H9 (cell line): ENCODE results near the gene COL4A1. TPM values are rescaled to one million over a fixed set of nuclear protein-coding genes. Genes with fewer than 3 reads are reported as not detected.

Experiments used
- DNase-seq: peaks from one replicate; pipeline ENCODE4 v3.0.0-alpha.2; 2017
- H2AFZ ChIP-seq: one replicate; pipeline ENCODE4 v1.6.1; 2013; ENCODE audit warnings: mild to moderate bottlenecking, low read length, control low read depth, moderate library complexity
- H2AK5ac ChIP-seq: 2 replicates; pipeline ENCODE4 v1.6.1; 2013; ENCODE audit warnings: low read length, control low read depth, mixed read lengths; ENCODE audit not compliant: insufficient read length
- H2BK120ac ChIP-seq: one replicate; pipeline ENCODE4 v1.6.1; 2013; ENCODE audit warnings: low read depth, mild to moderate bottlenecking, low read length, control low read depth, inconsistent platforms; ENCODE audit not compliant: poor library complexity, severe bottlenecking
- H2BK12ac ChIP-seq: 2 replicates; pipeline ENCODE4 v1.6.1; 2013; ENCODE audit warnings: low read length, control low read depth, mixed read lengths, low read depth; ENCODE audit not compliant: insufficient read length
- H2BK15ac ChIP-seq: 2 replicates; pipeline ENCODE4 v1.6.1; 2013; ENCODE audit warnings: low read depth, low read length, control low read depth
- H2BK20ac ChIP-seq: one replicate; pipeline ENCODE4 v1.6.1; 2013; ENCODE audit warnings: low read depth, mild to moderate bottlenecking, low read length, control low read depth, inconsistent platforms; ENCODE audit not compliant: poor library complexity, severe bottlenecking
- H2BK5ac ChIP-seq: 2 replicates; pipeline ENCODE4 v1.6.1; 2013; ENCODE audit warnings: low read length, control low read depth, mixed read lengths; ENCODE audit not compliant: insufficient read length
- H3K14ac ChIP-seq: 2 replicates; pipeline ENCODE4 v1.6.1; 2013; ENCODE audit warnings: low read length, control low read depth; ENCODE audit not compliant: insufficient read depth
- H3K18ac ChIP-seq: 2 replicates; pipeline ENCODE4 v1.6.1; 2013; ENCODE audit warnings: low read depth, mild to moderate bottlenecking, mixed read lengths, low read length, control low read depth; ENCODE audit not compliant: insufficient read length
- H3K23ac ChIP-seq: 2 replicates; pipeline ENCODE4 v1.6.1; 2013; ENCODE audit warnings: low read length, control low read depth, mixed read lengths, low read depth; ENCODE audit not compliant: insufficient read length
- H3K23me2 ChIP-seq: 2 replicates; pipeline ENCODE4 v1.6.1; 2013; ENCODE audit warnings: low read depth, mild to moderate bottlenecking, mixed read lengths, low read length, control low read depth; ENCODE audit not compliant: insufficient read length, poor library complexity, severe bottlenecking
- H3K27ac ChIP-seq: 2 replicates; pipeline ENCODE4 v1.5.1; 2013; ENCODE audit warnings: low read length, control low read depth, mixed read lengths, low read depth; ENCODE audit not compliant: insufficient read length
- H3K27me3 ChIP-seq: 2 replicates; pipeline ENCODE4 v1.6.1; 2013; ENCODE audit warnings: low read length, control low read depth, inconsistent platforms; ENCODE audit not compliant: insufficient read depth
- H3K4ac ChIP-seq: 2 replicates; pipeline ENCODE4 v1.6.1; 2013; ENCODE audit warnings: low read depth, mild to moderate bottlenecking, control low read depth, inconsistent platforms, low read length, moderate library complexity
- H3K4me1 ChIP-seq: 2 replicates; pipeline ENCODE4 v1.6.1; 2013; ENCODE audit warnings: low read length, control low read depth, inconsistent platforms; ENCODE audit not compliant: insufficient read depth
- H3K4me2 ChIP-seq: 2 replicates; pipeline ENCODE4 v1.6.1; 2013; ENCODE audit warnings: low read length, control low read depth, mixed read lengths; ENCODE audit not compliant: insufficient read length, insufficient read depth
- H3K56ac ChIP-seq: 2 replicates; pipeline ENCODE4 v1.6.1; 2013; ENCODE audit warnings: low read depth, mild to moderate bottlenecking, mixed read lengths, low read length, control low read depth; ENCODE audit not compliant: insufficient read length
- H3K79me1 ChIP-seq: 2 replicates; pipeline ENCODE4 v1.6.1; 2013; ENCODE audit warnings: low read depth, mild to moderate bottlenecking, moderate library complexity, low read length, control low read depth, inconsistent platforms; ENCODE audit not compliant: insufficient read depth, poor library complexity, severe bottlenecking
- H3K79me2 ChIP-seq: 2 replicates; pipeline ENCODE4 v1.6.1; 2013; ENCODE audit warnings: low read length, control low read depth, inconsistent platforms; ENCODE audit not compliant: insufficient read depth
- H3K9ac ChIP-seq: 2 replicates; pipeline ENCODE4 v1.6.1; 2013; ENCODE audit warnings: low read length, control low read depth, mixed read lengths; ENCODE audit not compliant: insufficient read length; ENCODE audit errors: extremely low read depth
- H3K9me3 ChIP-seq: one replicate; pipeline ENCODE4 v1.6.1; 2013; ENCODE audit warnings: low read depth, low read length, inconsistent platforms; ENCODE audit not compliant: control insufficient read depth
- H3T11ph ChIP-seq: one replicate; pipeline ENCODE4 v1.6.1; 2013; ENCODE audit warnings: mild to moderate bottlenecking, low read length, control low read depth, inconsistent platforms
- H4K20me1 ChIP-seq: one replicate; pipeline ENCODE4 v1.6.1; 2013; ENCODE audit not compliant: control insufficient read depth, insufficient read length, insufficient read depth
- H4K5ac ChIP-seq: 2 replicates; pipeline ENCODE4 v1.6.1; 2013; ENCODE audit warnings: low read depth, mild to moderate bottlenecking, mixed read lengths, low read length, control low read depth; ENCODE audit not compliant: insufficient read length
- H4K8ac ChIP-seq: replicated peaks from 2 replicates; pipeline ENCODE4 v1.6.1; 2013; ENCODE audit warnings: low read length, control low read depth, mixed read lengths, low read depth; ENCODE audit not compliant: insufficient read length
- H4K91ac ChIP-seq: 2 replicates; pipeline ENCODE4 v1.6.1; 2013; ENCODE audit warnings: low read depth, mild to moderate bottlenecking, moderate library complexity, mixed read lengths, low read length, control low read depth; ENCODE audit not compliant: insufficient read length
- H3K27ac Mint-ChIP-seq, 3 experiments: 2 replicates in 2 of 3; 3 replicates in 1 of 3; pipeline ENCODE4 v1.8.0; 2020 to 2021; ENCODE audit warnings: mixed read lengths in 3 of 3, mild to moderate bottlenecking in 1 of 3, moderate library complexity in 1 of 3
- H3K27me3 Mint-ChIP-seq: 2 replicates; pipeline ENCODE4 v1.8.0; 2021; ENCODE audit warnings: low read depth, mild to moderate bottlenecking, moderate library complexity, mixed read lengths
- H3K36me3 Mint-ChIP-seq, 3 experiments: 2 replicates in 2 of 3; 3 replicates in 1 of 3; pipeline ENCODE4 v1.8.0; 2020 to 2021; ENCODE audit warnings: low read depth in 3 of 3, mixed read lengths in 3 of 3; ENCODE audit not compliant: insufficient read depth in 1 of 3
- H3K4me1 Mint-ChIP-seq, 2 experiments: 2 replicates each; pipeline ENCODE4 v1.8.0; 2020; ENCODE audit warnings: mixed read lengths in 2 of 2
- H3K4me3 Mint-ChIP-seq, 2 experiments: 2 replicates in 1 of 2; 3 replicates in 1 of 2; pipeline ENCODE4 v1.8.0; 2020 to 2021; ENCODE audit warnings: mild to moderate bottlenecking in 2 of 2, mixed read lengths in 2 of 2, moderate library complexity in 1 of 2
- H3K9me3 Mint-ChIP-seq, 2 experiments: 2 replicates in 1 of 2; 3 replicates in 1 of 2; pipeline ENCODE4 v1.8.0; 2020; ENCODE audit warnings: mild to moderate bottlenecking in 2 of 2, mixed read lengths in 2 of 2, moderate library complexity in 1 of 2
- CTCF ChIP-seq: fragments of 200-600 bp; sonication (generic); conservative IDR thresholded peaks from 3 replicates; pipeline ENCODE4 v1.8.0; 2021; ENCODE audit warnings: antibody characterized with exemption, mild to moderate bottlenecking
- WGBS: extraction: QIAGEN DNeasy Blood & Tissue Kit; methylation state at CpG from one replicate; pipeline ENCODE4 v1.1.7; 2013; ENCODE audit warnings: missing lambda C conversion rate, low lambda C conversion rate, mixed read lengths; ENCODE audit not compliant: insufficient read length; ENCODE audit errors: extremely low coverage; 5-methylcytosine and 5-hydroxymethylcytosine counted together
- total RNA-seq: library from RNA; stranded (reverse); gene quantifications from 2 replicates; pipeline ENCODE4 v1.2.1, GENCODE V29; 2021

The COL4A1 gene
- total RNA-seq, 1 experiment from 2014 or later = 73.1 TPM

GRCh38 chr13:110333837-110334236, 26.9 kb upstream of the COL4A1 start:
- H2BK5ac ChIP-seq = no peak overlapping the region
- no peak for DNase-seq
- no peaks in the 10 kb centered on the region for H4K20me1 ChIP-seq
- no peak overlapping the region for H3K23ac ChIP-seq
- peaks cover 3% of the 10 kb centered on the region; the same call in 1 of the 2 replicates for H3K4me1 ChIP-seq
- no peak overlapping the region for H2AK5ac ChIP-seq
- H3K27ac Mint-ChIP-seq = no peak overlapping the region
- no peaks in the 10 kb centered on the region for H3K27me3 Mint-ChIP-seq
- H3K14ac ChIP-seq = no peak overlapping the region
- no peak overlapping the region; the same call in 1 of the 2 replicates for H2BK15ac ChIP-seq
- no peak overlapping the region for H4K5ac ChIP-seq
- no peaks in the 10 kb centered on the region for H3K27me3 ChIP-seq
- no peak overlapping the region for H3K56ac ChIP-seq
- no peak overlapping the region for H4K91ac ChIP-seq
- H3K4me3 Mint-ChIP-seq = no peak overlapping the region
- no peak overlapping the region for H2BK120ac ChIP-seq
- H3K4ac ChIP-seq = no peak overlapping the region
- no peak overlapping the region for H2BK20ac ChIP-seq
- no peaks in the 10 kb centered on the region for H3K23me2 ChIP-seq
- WGBS = no CpG with 5 or more reads among the region's 12 CpGs
- H3K36me3 Mint-ChIP-seq = peaks cover 9 to 17% (median 15%) of the 10 kb centered on the region in 3 experiments; a peak in 6 of 7 replicates
- H3K9ac ChIP-seq = no peak overlapping the region
- H3K27ac ChIP-seq = no peak overlapping the region
- no peak overlapping the region for H2AFZ ChIP-seq
- no peaks in the 10 kb centered on the region for H3K9me3 ChIP-seq
- H3K4me1 Mint-ChIP-seq = peaks cover 40 to 46% of the 10 kb centered on the region in 2 experiments
- H2BK12ac ChIP-seq = no peak overlapping the region
- no peak overlapping the region for H3T11ph ChIP-seq
- no peak overlapping the region for H3K18ac ChIP-seq
- no peak overlapping the region for H4K8ac ChIP-seq
- no peak for TF ChIP-seq CTCF
- H3K9me3 Mint-ChIP-seq = no peaks in the 10 kb centered on the region
- H3K79me2 ChIP-seq = no peaks in the 10 kb centered on the region; the same call in 1 of the 2 replicates
- H3K4me2 ChIP-seq = no peak overlapping the region
- H3K79me1 ChIP-seq = no peaks in the 10 kb centered on the region
